GM19455 (cell line): ENCODE measurements around the gene SURF6.
"Not testable (repeated sequence)": the region's sequence is repeated elsewhere in the genome, so short reads cannot be mapped to it uniquely, and the experiment has no call there.

Experiments
- ATAC-seq: cut with Tn5 transposase; IDR thresholded peaks from one replicate; pipeline ENCODE4 v1.9.1; 2021; ENCODE audit not compliant: unreplicated experiment

Gene SURF6

GRCh38 chr9:133335924-133336811 lies at the start of gene SURF6:
SURF6 (minus strand) TSS chr9:133336188; CDS start chr9:133336132, 56 bp downstream.
- ATAC-seq: peak; percentile 79

GRCh38 chr9:133385452-133385851 lies 49.5 kb upstream of the SURF6 start:
- ATAC-seq: no peak

- ATAC-seq: no peak
Measured at GRCh38 chr9:133384736-133385321, 48.8 kb upstream of the SURF6 start.

GRCh38 chr9:133383438-133383837 lies 47.5 kb upstream of the SURF6 start:
- ATAC-seq: no peak

GRCh38 chr9:133382507-133383141 lies 46.6 kb upstream of the SURF6 start:
- ATAC-seq: no peak

GRCh38 chr9:133380734-133381133 lies 44.7 kb upstream of the SURF6 start:
- ATAC-seq: no peak

- no peak for ATAC-seq
Measured at GRCh38 chr9:133379153-133380086, 43.4 kb upstream of the SURF6 start.

GRCh38 chr9:133378408-133378962 lies 42.5 kb upstream of the SURF6 start:
- no peak for ATAC-seq

- ATAC-seq: no peak
Measured at GRCh38 chr9:133377721-133378216, 41.8 kb upstream of the SURF6 start.

GRCh38 chr9:133377280-133377679 lies 41.3 kb upstream of the SURF6 start:
- not testable (repeated sequence) for ATAC-seq

GRCh38 chr9:133375724-133376654 lies 40.0 kb upstream of the SURF6 start, which contains the start of the genes STKLD1 and SURF4:
STKLD1 (plus strand) TSS chr9:133376366; CDS start chr9:133376474, 108 bp downstream.
SURF4 (minus strand) TSS chr9:133376060; CDS start chr9:133375969, 91 bp downstream.
- peak; percentile 89 for ATAC-seq

- peak; percentile 25 for ATAC-seq
Measured at GRCh38 chr9:133375116-133375723, 39.2 kb upstream of the SURF6 start.

GRCh38 chr9:133374612-133375115 lies 38.7 kb upstream of the SURF6 start:
- ATAC-seq: no peak

GRCh38 chr9:133372144-133372543 lies 36.2 kb upstream of the SURF6 start:
- ATAC-seq: no peak

GRCh38 chr9:133371261-133371711 lies 35.3 kb upstream of the SURF6 start:
- ATAC-seq: no peak

GRCh38 chr9:133370685-133371084 lies 34.7 kb upstream of the SURF6 start:
- ATAC-seq: no peak

GRCh38 chr9:133369933-133370332 lies 33.9 kb upstream of the SURF6 start:
- no peak for ATAC-seq

GRCh38 chr9:133369422-133369821 lies 33.4 kb upstream of the SURF6 start:
- no peak for ATAC-seq
